Epithelial cell of esophagus (primary cell): Measurements from ENCODE around the gene IGSF5.

Experiments used
- DNase-seq: peaks from one replicate; pipeline ENCODE4 v3.0.0; 2010; ENCODE audit warnings: low read depth
- H3K4me3 ChIP-seq: 2 replicates; pipeline ENCODE4 v1.5.1; 2011; ENCODE audit warnings: mild to moderate bottlenecking, low read length, control low read depth
- CTCF ChIP-seq: IDR thresholded peaks from 2 replicates; pipeline ENCODE4 v1.5.1; 2011; ENCODE audit warnings: low read depth, mild to moderate bottlenecking, low read length, control low read depth, inconsistent platforms; ENCODE audit not compliant: insufficient read depth; ENCODE audit errors: missing control alignments

The IGSF5 gene

GRCh38 chr21:39712273-39712672 is 32.7 kb upstream of the IGSF5 start:
- no peak overlapping the region for H3K4me3 ChIP-seq
- no peak for DNase-seq
- TF ChIP-seq CTCF = no peak

GRCh38 chr21:39712976-39713375 is 32.0 kb upstream of the IGSF5 start:
- no peak for TF ChIP-seq CTCF
- H3K4me3 ChIP-seq = no peak overlapping the region
- DNase-seq = no peak

- DNase-seq = no peak
- no peak overlapping the region for H3K4me3 ChIP-seq
- no peak for TF ChIP-seq CTCF
Measured at GRCh38 chr21:39713905-39714304, 31.1 kb upstream of the IGSF5 start.

- no peak for DNase-seq
- TF ChIP-seq CTCF = no peak
- no peak overlapping the region for H3K4me3 ChIP-seq
Measured at GRCh38 chr21:39714331-39714730, 30.7 kb upstream of the IGSF5 start.

- peak; percentile 44 for TF ChIP-seq CTCF
- DNase-seq = peak; percentile 42
- H3K4me3 ChIP-seq = no peak overlapping the region
Measured at GRCh38 chr21:39715804-39716397, 29.1 kb upstream of the IGSF5 start.

- TF ChIP-seq CTCF = no peak
- no peak for DNase-seq
Measured at GRCh38 chr21:39720126-39720778, 24.7 kb upstream of the IGSF5 start.

GRCh38 chr21:39721885-39722284 is 23.1 kb upstream of the IGSF5 start:
- no peak for DNase-seq
- TF ChIP-seq CTCF = no peak

More at GRCh38 chr21:39720126-39720778, 24.7 kb upstream of the IGSF5 start:
- H3K4me3 ChIP-seq = no peak overlapping the region

More at GRCh38 chr21:39721885-39722284, 23.1 kb upstream of the IGSF5 start:
- no peak overlapping the region for H3K4me3 ChIP-seq
